HepG2 (cell line): Measurements from ENCODE around the gene MYO1C. TPM values are rescaled to one million over a fixed set of nuclear protein-coding genes. Genes with fewer than 3 reads are reported as not detected.

Experiments
- ATAC-seq: fragments of 200-7000 bp; cut with Tn5 transposase; 3 replicates; pipeline ENCODE4 v1.9.1; 2020; ENCODE audit warnings: mild to moderate bottlenecking, moderate library complexity
- BruUV-seq: library from RNA; stranded (reverse); fragments of 400-500 nt; replicated peaks from 2 replicates; lab custom pipeline; 2021; lab: Mats Ljungman, UMichigan
- CTCF ChIA-PET: fragments of 300-600 bp; formaldehyde crosslinking; extraction: SDS; loops from one replicate; lab custom pipeline; 2021; ENCODE audit warnings: low total read pairs, inconsistent platforms, low intra/inter-chr PET ratio; lab: Yijun Ruan, JAX
- POLR2A ChIA-PET: fragments of 350-600 bp; sonication (Branson Sonifier 250); formaldehyde crosslinking; loops from one replicate; lab custom pipeline; 2020; ENCODE audit warnings: antibody characterized with exemption, inconsistent platforms; lab: Yijun Ruan, JAX
- DNase-seq: peaks from one replicate; pipeline ENCODE4 v3.0.0-alpha.2; 2015; ENCODE audit warnings: low spot score
- FAIRE-seq: peaks from 3 replicates; lab custom pipeline; 2011; peaks lifted over from hg19 to GRCh38; lab: Jason Lieb, UNC
- H2AFZ ChIP-seq: one replicate; pipeline ENCODE4 v1.6.1; 2011; ENCODE audit warnings: low read length, inconsistent platforms
- H3K27ac ChIP-seq: fragments of 300-600 bp; 3 replicates; pipeline ENCODE4 v1.8.0; 2011; ENCODE audit warnings: mixed run types, mild to moderate bottlenecking, mixed read lengths, low read length, inconsistent platforms; ENCODE audit not compliant: insufficient read depth; ENCODE audit errors: extremely low read length
- H3K27me3 ChIP-seq, 2 experiments: fragments of 200-600 bp in 1 of 2; 2 replicates in 1 of 2; 3 replicates in 1 of 2; pipeline versions ENCODE4 v1.6.0 to v1.8.0; 2011; ENCODE audit warnings: low read length in 2 of 2, mild to moderate bottlenecking in 2 of 2, moderate library complexity in 2 of 2, inconsistent platforms in 1 of 2; ENCODE audit not compliant: insufficient read depth in 2 of 2, control insufficient read depth in 1 of 2
- H3K36me3 ChIP-seq, 2 experiments: fragments of 200-600 bp in 1 of 2; replicated peaks in 1 of 2; 2 replicates in 1 of 2; 3 replicates in 1 of 2; pipeline versions ENCODE4 v1.5.1 to v1.8.0; 2011; ENCODE audit warnings: low read length in 2 of 2, inconsistent platforms in 1 of 2; ENCODE audit not compliant: insufficient read depth in 2 of 2, control insufficient read depth in 1 of 2
- H3K4me1 ChIP-seq: 2 replicates; pipeline ENCODE4 v1.5.1; 2012; ENCODE audit warnings: low read length, inconsistent platforms; ENCODE audit not compliant: insufficient read depth
- H3K4me2 ChIP-seq: 2 replicates; pipeline ENCODE4 v1.6.0; 2011; ENCODE audit warnings: low read depth, low read length, inconsistent platforms
- H3K4me3 ChIP-seq, 3 experiments: fragments of 200-600 bp in 1 of 3; sonication (generic), shearing (Covaris generic) in 1 of 3; replicated peaks in 1 of 3; 2 replicates each; pipeline ENCODE4 v1.5.1; 2011 to 2016; ENCODE audit warnings: low read length in 3 of 3, inconsistent platforms in 2 of 3, low read depth in 2 of 3, mild to moderate bottlenecking in 2 of 3, control low read depth in 1 of 3, mixed read lengths in 1 of 3; ENCODE audit not compliant: insufficient read depth in 1 of 3
- H3K79me2 ChIP-seq: one replicate; pipeline ENCODE4 v1.6.1; 2011; ENCODE audit warnings: low read length, inconsistent platforms; ENCODE audit not compliant: insufficient read depth
- H3K9ac ChIP-seq: 2 replicates; pipeline ENCODE4 v1.6.0; 2011; ENCODE audit warnings: mild to moderate bottlenecking, low read depth, low read length, inconsistent platforms; ENCODE audit not compliant: insufficient read depth
- H3K9me3 ChIP-seq: 2 replicates; pipeline ENCODE4 v1.5.1; 2012; ENCODE audit warnings: mild to moderate bottlenecking, low read length
- H4K20me1 ChIP-seq: 2 replicates; pipeline ENCODE4 v1.6.0; 2011; ENCODE audit warnings: inconsistent platforms, mild to moderate bottlenecking, low read length, moderate library complexity; ENCODE audit not compliant: insufficient read depth
- SAP130 ChIP-seq: IDR thresholded peaks from 2 replicates; pipeline ENCODE4 v1.6.1; 2016; ENCODE audit warnings: low read depth
- SUZ12 ChIP-seq: fragments of 150-350 bp; IDR thresholded peaks from 2 replicates; pipeline ENCODE4 v1.6.1; 2014; ENCODE audit warnings: low read depth, low read length
- ZBTB21 ChIP-seq: sonication (generic); formaldehyde crosslinking; IDR thresholded peaks from 2 replicates; pipeline ENCODE4 v1.4.0; 2020; ENCODE audit warnings: missing genetic modification reagents
- ZNF652 ChIP-seq: IDR thresholded peaks from 2 replicates; pipeline ENCODE4 v1.6.1; 2016; ENCODE audit warnings: low read depth, borderline replicate concordance
- WGBS: methylation state at CpG from one replicate; pipeline ENCODE4 v1.1.6; 2017; ENCODE audit warnings: low lambda C conversion rate; 5-methylcytosine and 5-hydroxymethylcytosine counted together
- in situ Hi-C: cut with HindIII; loops from 2 replicates; pipeline ENCODE4 v1.10.0; 2017; ENCODE audit warnings: low pct_unique_long_range_greater_than_20kb; ENCODE audit not compliant: extremely low pct_ligation_motif_present
- intact Hi-C: fragments of 100-400 bp; cut with micrococcal nuclease; formaldehyde crosslinking; loops from one replicate; pipeline ENCODE4 v1.10.0; 2022; ENCODE audit not compliant: unreplicated experiment
- polyA plus RNA-seq, 8 experiments: library from polyadenylated mRNA; depleted of rRNA in 3 of 8; stranded (reverse) in 7 of 8; unstranded in 1 of 8; fragments of >200 nt; fragmentation: Illumina TruSeq in 4 of 8; extraction: Trizol in 4 of 8; gene quantifications; 2 replicates each; pipeline versions ENCODE4 v1.2.1 to v1.2.3, GENCODE V29; 2011 to 2016; ENCODE audit warnings: low read depth in 4 of 8, missing spikeins in 1 of 8, mixed read lengths in 1 of 8; ENCODE audit not compliant: insufficient read depth in 1 of 8
- total RNA-seq, 5 experiments: library from RNA; depleted of rRNA; stranded (reverse); fragments of >200 nt; fragmentation: Illumina TruSeq; extraction: Trizol; gene quantifications; 2 replicates each; pipeline ENCODE4 v1.2.3, GENCODE V29; 2016; ENCODE audit warnings: low read depth in 1 of 5
- TF ChIP-seq, protein P1 (sequence below): sonication (generic); formaldehyde crosslinking; IDR thresholded peaks from 2 replicates; pipeline ENCODE4 v1.5.1; 2020; ENCODE audit warnings: missing genetic modification reagents, mild to moderate bottlenecking, borderline replicate concordance
- TF ChIP-seq, protein P2 (sequence below): sonication (generic); formaldehyde crosslinking; IDR thresholded peaks from 2 replicates; pipeline ENCODE4 v1.9.0; 2021; ENCODE audit warnings: missing genetic modification reagents, borderline replicate concordance

Gene MYO1C
- total and polyA plus RNA-seq, 2 of the 13 experiments (the other 11 are each of a cell fraction or from before 2014, with no cell fraction given) = 22.7 to 40.8 TPM

DNA sequence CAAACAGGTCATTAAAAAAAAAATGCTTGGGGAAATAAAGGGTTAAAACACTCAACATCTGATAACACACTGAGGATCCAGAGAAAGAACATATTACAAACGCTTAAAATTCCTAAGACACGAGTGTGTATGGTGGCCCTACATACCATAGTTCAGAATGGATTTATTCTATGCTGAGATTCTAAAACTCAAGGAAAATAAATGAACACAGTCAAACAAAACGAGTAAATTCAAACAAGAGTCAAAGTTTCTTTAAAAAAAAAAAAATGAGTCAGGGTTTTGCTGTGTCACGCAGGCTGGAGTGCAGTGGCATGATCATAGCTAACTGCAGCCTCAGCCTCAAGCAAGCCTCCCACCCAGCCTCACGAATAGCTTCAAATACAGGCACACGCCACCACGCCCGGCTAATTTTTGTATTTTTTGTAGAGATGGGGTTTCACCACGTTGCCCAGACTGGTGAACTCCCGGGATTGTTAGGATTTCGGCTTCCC lies 53.8 kb downstream of the MYO1C start:
- Histone ChIP-seq H3K9ac (no peak overlapping the region), H3K79me2 (peaks cover 50% of the 10 kb centered on the region), H4K20me1 (no peaks in the 10 kb centered on the region), H3K4me2 (no peak overlapping the region), H2AFZ (no peak overlapping the region), H3K4me3 (no peak overlapping the region), H3K27ac (no peak overlapping the region), H3K27me3 (no peaks in the 10 kb centered on the region), H3K4me1 (peaks cover 9% of the 10 kb centered on the region), H3K9me3 (no peaks in the 10 kb centered on the region), H3K36me3 (peaks cover 14 to 34% of the 10 kb centered on the region in 2 experiments; a peak in 4 of 5 replicates)
- CTCF ChIA-PET = no interaction called here
- ATAC-seq (peak; percentile 33; the same call in 2 of the 3 replicates), DNase-seq (no peak), FAIRE-seq (no peak)
- no peak for TF ChIP-seq ZBTB21 (CRISPR knock-in tag)
- TF ChIP-seq, protein P1, sequence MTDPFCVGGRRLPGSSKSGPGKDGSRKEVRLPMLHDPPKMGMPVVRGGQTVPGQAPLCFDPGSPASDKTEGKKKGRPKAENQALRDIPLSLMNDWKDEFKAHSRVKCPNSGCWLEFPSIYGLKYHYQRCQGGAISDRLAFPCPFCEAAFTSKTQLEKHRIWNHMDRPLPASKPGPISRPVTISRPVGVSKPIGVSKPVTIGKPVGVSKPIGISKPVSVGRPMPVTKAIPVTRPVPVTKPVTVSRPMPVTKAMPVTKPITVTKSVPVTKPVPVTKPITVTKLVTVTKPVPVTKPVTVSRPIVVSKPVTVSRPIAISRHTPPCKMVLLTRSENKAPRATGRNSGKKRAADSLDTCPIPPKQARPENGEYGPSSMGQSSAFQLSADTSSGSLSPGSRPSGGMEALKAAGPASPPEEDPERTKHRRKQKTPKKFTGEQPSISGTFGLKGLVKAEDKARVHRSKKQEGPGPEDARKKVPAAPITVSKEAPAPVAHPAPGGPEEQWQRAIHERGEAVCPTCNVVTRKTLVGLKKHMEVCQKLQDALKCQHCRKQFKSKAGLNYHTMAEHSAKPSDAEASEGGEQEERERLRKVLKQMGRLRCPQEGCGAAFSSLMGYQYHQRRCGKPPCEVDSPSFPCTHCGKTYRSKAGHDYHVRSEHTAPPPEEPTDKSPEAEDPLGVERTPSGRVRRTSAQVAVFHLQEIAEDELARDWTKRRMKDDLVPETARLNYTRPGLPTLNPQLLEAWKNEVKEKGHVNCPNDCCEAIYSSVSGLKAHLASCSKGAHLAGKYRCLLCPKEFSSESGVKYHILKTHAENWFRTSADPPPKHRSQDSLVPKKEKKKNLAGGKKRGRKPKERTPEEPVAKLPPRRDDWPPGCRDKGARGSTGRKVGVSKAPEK (CRISPR knock-in tag) = no peak
- TF ChIP-seq, protein P2, sequence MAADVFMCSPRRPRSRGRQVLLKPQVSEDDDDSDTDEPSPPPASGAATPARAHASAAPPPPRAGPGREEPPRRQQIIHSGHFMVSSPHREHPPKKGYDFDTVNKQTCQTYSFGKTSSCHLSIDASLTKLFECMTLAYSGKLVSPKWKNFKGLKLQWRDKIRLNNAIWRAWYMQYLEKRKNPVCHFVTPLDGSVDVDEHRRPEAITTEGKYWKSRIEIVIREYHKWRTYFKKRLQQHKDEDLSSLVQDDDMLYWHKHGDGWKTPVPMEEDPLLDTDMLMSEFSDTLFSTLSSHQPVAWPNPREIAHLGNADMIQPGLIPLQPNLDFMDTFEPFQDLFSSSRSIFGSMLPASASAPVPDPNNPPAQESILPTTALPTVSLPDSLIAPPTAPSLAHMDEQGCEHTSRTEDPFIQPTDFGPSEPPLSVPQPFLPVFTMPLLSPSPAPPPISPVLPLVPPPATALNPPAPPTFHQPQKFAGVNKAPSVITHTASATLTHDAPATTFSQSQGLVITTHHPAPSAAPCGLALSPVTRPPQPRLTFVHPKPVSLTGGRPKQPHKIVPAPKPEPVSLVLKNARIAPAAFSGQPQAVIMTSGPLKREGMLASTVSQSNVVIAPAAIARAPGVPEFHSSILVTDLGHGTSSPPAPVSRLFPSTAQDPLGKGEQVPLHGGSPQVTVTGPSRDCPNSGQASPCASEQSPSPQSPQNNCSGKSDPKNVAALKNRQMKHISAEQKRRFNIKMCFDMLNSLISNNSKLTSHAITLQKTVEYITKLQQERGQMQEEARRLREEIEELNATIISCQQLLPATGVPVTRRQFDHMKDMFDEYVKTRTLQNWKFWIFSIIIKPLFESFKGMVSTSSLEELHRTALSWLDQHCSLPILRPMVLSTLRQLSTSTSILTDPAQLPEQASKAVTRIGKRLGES (CRISPR knock-in tag) = no peak
- TF ChIP-seq SUZ12 = no peak
- TF ChIP-seq SAP130 = no peak
- peak; percentile 83 for TF ChIP-seq ZNF652
- 73% methylated on average over 10 of the region's 11 CpGs for WGBS
- BruUV-seq = no TSS peak
- in situ Hi-C loops = no loop called here
- POLR2A ChIA-PET = interaction anchor here (0.9 kb wide), 1 partner anchor 11 kb away, joined by 3 read pairs; no protein-coding TSS in a partner anchor
- intact Hi-C loops = no loop called here
